T-cell (primary cell): ENCODE measurements around the gene ADAMTSL2. TPM values are rescaled to one million over a fixed set of nuclear protein-coding genes. Genes with fewer than 3 reads are reported as not detected.

ENCODE experiments used
- ATAC-seq, 4 experiments: fragments of 200-7000 bp in 3 of 4; fragments of 150-1000 bp in 1 of 4; cut with Tn5 transposase; replicated peaks in 1 of 4; 1 replicate in 3 of 4; 2 replicates in 1 of 4; pipeline ENCODE4 v1.10.0; 2021; ENCODE audit warnings: moderate library complexity in 3 of 4, mild to moderate bottlenecking in 2 of 4, moderate number of reproducible peaks in 1 of 4
- CTCF ChIA-PET, 2 donors: fragments of 300-600 bp; sonication (Branson Sonifier 250); formaldehyde crosslinking; loops; one replicate each; lab custom pipeline; 2022; ENCODE audit warnings: antibody characterized with exemption in 2 of 2; lab: Charles Lee
- POLR2A ChIA-PET, 2 donors: fragments of 300-600 bp; sonication (Branson Sonifier 250); formaldehyde crosslinking; loops; one replicate each; lab custom pipeline; 2022; ENCODE audit warnings: antibody characterized with exemption in 2 of 2; lab: Charles Lee
- DNase-seq, 35 experiments: peaks; one replicate each; pipeline versions ENCODE4 v3.0.0 to v3.0.0-alpha.2; 2013 to 2023
- H3K27ac ChIP-seq: one replicate; pipeline ENCODE4 v1.5.1; 2013; ENCODE audit warnings: low read length
- H3K27me3 ChIP-seq, 2 experiments: replicated peaks in 1 of 2; 1 replicate in 1 of 2; 2 replicates in 1 of 2; pipeline versions ENCODE4 v1.6.1 to v1.7.0; 2013; ENCODE audit warnings: low read length in 1 of 2, mixed read lengths in 1 of 2; ENCODE audit not compliant: control insufficient read depth in 2 of 2, insufficient read depth in 2 of 2; ENCODE audit errors: extremely low read depth in 1 of 2
- H3K36me3 ChIP-seq, 2 donors: 1 replicate in 1 of 2; 2 replicates in 1 of 2; pipeline versions ENCODE4 v1.6.1 to v1.7.0; 2013; ENCODE audit warnings: low read length in 1 of 2; ENCODE audit not compliant: control insufficient read depth in 2 of 2, insufficient read depth in 1 of 2; ENCODE audit errors: extremely low read depth in 1 of 2
- H3K4me1 ChIP-seq, 2 experiments: 1 replicate in 1 of 2; 2 replicates in 1 of 2; pipeline versions ENCODE4 v1.6.1 to v1.7.0; 2013; ENCODE audit warnings: low read length in 2 of 2, mixed read lengths in 1 of 2; ENCODE audit not compliant: insufficient read depth in 2 of 2, control insufficient read depth in 1 of 2; ENCODE audit errors: extremely low read depth in 1 of 2
- H3K4me3 ChIP-seq, 2 donors: 1 replicate in 1 of 2; 2 replicates in 1 of 2; pipeline versions ENCODE4 v1.5.1 to v1.7.0; 2013; ENCODE audit warnings: mild to moderate bottlenecking in 2 of 2, low read length in 1 of 2, moderate library complexity in 1 of 2; ENCODE audit not compliant: control insufficient read depth in 1 of 2; ENCODE audit errors: extremely low read depth in 1 of 2
- H3K9me3 ChIP-seq: 2 replicates; pipeline ENCODE4 v1.7.0; 2013
- H3K27ac Mint-ChIP-seq, 2 donors: one replicate each; pipeline ENCODE4 v1.8.0; 2020 to 2021; ENCODE audit warnings: mild to moderate bottlenecking in 2 of 2, mixed read lengths in 2 of 2
- H3K27me3 Mint-ChIP-seq, 2 donors: one replicate each; pipeline ENCODE4 v1.8.0; 2021 to 2022; ENCODE audit warnings: mixed read lengths in 2 of 2
- H3K36me3 Mint-ChIP-seq: one replicate; pipeline ENCODE4 v1.8.0; 2021; ENCODE audit warnings: mixed read lengths
- H3K4me1 Mint-ChIP-seq, 3 donors: one replicate each; pipeline ENCODE4 v1.8.0; 2020 to 2022; ENCODE audit warnings: mixed read lengths in 3 of 3, mild to moderate bottlenecking in 1 of 3
- H3K4me3 Mint-ChIP-seq, 3 donors: one replicate each; pipeline ENCODE4 v1.8.0; 2020 to 2022; ENCODE audit warnings: mild to moderate bottlenecking in 3 of 3, mixed read lengths in 3 of 3, moderate library complexity in 3 of 3
- H3K9me3 Mint-ChIP-seq, 3 donors: one replicate each; pipeline ENCODE4 v1.8.0; 2020 to 2022; ENCODE audit warnings: mixed read lengths in 3 of 3
- WGBS: methylation state at CpG from one replicate; pipeline ENCODE4 v1.1.5; 2013; ENCODE audit warnings: missing lambda C conversion rate; ENCODE audit not compliant: insufficient coverage; 5-methylcytosine and 5-hydroxymethylcytosine counted together
- total RNA-seq, 35 experiments: library from RNA in 6 of 35; stranded (reverse) in 6 of 35; fragments of 120-200 nt in 1 of 35; gene quantifications; one replicate each; pipeline versions ENCODE4 v1.2.1 to v1.2.4 and lab custom pipeline; 2013 to 2026

The ADAMTSL2 gene
- total RNA-seq, 5 donors from 2014 or later (not counting 1 experiment from before 2014, with no cell fraction given) = 0.16 to 0.76 (median 0.53) TPM

DNA sequence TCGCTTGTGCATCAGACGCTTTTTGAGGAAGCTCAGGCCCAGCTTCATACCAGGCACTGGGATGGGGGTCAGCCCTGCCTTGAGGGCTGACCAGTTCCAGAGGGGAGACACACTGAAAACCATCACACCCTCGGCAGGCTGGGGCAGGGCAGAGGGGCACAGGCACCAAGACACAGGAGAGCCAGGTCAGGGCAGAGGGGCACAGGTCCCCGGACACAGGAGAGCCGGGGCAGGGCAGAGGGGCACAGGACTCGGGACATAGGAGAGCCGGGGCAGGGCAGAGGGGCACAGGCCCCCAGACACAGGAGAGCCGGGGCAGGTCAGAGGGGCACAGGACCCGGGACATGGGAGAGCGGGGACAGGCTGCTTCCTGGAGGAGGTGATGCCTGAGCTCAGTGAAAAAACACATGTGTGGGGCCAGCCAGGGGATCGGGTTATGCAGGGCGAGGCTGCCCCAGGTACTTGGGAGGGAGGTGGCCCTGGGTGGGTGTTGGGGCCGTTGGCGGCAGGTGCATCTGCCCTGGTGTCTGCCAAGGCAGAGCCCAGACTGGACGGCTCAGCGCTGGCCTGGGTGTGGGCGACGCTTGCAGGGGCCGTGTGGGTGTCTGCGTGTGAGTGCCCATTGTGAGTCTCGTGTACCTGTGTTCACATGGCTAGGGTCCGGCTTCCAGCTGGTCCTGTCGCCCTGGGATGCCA, 40.5 kb upstream of the ADAMTSL2 start:
- peak in 1 of 4 experiments; percentile 12 for ATAC-seq
- H3K27me3 ChIP-seq = peaks cover 0 to 51% of the 10 kb centered on the region in 2 experiments
- POLR2A ChIA-PET = no interaction called here
- H3K27ac Mint-ChIP-seq = no peak overlapping the region
- no peaks in the 10 kb centered on the region for H3K9me3 Mint-ChIP-seq
- H3K36me3 Mint-ChIP-seq = no peaks in the 10 kb centered on the region
- H3K27me3 Mint-ChIP-seq = peaks cover 0 to 13% of the 10 kb centered on the region in 2 donors
- 90% methylated on average over 23 of the region's 23 CpGs for WGBS
- H3K36me3 ChIP-seq = no peaks in the 10 kb centered on the region
- no peak for DNase-seq
- H3K4me3 Mint-ChIP-seq = no peak overlapping the region
- CTCF ChIA-PET = no interaction called here
- no peak overlapping the region for H3K27ac ChIP-seq
- H3K9me3 ChIP-seq = no peaks in the 10 kb centered on the region
- H3K4me3 ChIP-seq = no peak overlapping the region
- H3K4me1 ChIP-seq = no peaks in the 10 kb centered on the region
- H3K4me1 Mint-ChIP-seq = no peaks in the 10 kb centered on the region

DNA sequence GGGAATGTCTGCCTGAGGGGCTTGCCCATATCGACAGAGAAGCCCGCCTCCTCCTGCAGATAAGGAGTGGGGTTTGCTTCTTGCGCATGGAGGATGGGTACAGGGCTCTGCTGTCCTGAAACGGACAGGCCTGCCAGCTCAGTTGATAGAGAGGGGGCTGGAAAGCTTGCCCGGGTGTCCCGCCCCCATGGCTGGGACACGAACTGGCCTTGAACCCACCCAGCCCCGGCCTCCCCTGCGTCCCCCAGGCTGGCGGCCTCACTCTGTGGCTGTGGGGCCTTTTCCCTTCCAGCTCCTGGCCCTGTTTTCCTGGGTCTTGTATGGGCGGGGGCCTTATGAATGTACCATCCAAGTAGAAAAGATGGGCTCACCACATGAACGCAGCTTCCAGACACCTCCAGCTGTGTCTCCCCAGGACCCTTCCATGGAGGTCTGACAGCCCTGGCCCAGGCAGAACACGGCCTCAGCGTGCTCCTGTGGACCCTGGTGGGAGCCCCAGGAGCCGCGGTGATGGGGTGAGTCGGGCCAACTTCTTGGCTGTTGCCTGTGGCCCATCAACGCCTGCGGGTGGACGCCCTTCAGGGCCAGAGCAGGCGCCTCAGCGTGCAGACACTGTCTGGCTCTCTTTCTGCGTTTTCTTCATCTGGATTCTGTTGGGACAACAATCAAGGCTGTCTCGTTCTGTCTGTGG, 39.7 kb upstream of the ADAMTSL2 start:
- WGBS = 90% methylated on average over 20 of the region's 24 CpGs
- Histone ChIP-seq H3K27ac (no peak overlapping the region), H3K9me3 (no peaks in the 10 kb centered on the region), H3K27me3 (peaks cover 0 to 51% of the 10 kb centered on the region in 2 experiments), H3K36me3 (no peaks in the 10 kb centered on the region), H3K4me3 (no peak overlapping the region), H3K4me1 (no peaks in the 10 kb centered on the region)
- DNase-seq = no peak
- Mint-ChIP-seq H3K27me3 (peaks cover 0 to 12% of the 10 kb centered on the region in 2 donors), H3K36me3 (no peaks in the 10 kb centered on the region), H3K27ac (no peak overlapping the region), H3K4me3 (no peak overlapping the region), H3K9me3 (no peaks in the 10 kb centered on the region), H3K4me1 (no peaks in the 10 kb centered on the region)
- ChIA-PET POLR2A (no interaction called here), CTCF (no interaction called here)
- ATAC-seq = no peak

DNA sequence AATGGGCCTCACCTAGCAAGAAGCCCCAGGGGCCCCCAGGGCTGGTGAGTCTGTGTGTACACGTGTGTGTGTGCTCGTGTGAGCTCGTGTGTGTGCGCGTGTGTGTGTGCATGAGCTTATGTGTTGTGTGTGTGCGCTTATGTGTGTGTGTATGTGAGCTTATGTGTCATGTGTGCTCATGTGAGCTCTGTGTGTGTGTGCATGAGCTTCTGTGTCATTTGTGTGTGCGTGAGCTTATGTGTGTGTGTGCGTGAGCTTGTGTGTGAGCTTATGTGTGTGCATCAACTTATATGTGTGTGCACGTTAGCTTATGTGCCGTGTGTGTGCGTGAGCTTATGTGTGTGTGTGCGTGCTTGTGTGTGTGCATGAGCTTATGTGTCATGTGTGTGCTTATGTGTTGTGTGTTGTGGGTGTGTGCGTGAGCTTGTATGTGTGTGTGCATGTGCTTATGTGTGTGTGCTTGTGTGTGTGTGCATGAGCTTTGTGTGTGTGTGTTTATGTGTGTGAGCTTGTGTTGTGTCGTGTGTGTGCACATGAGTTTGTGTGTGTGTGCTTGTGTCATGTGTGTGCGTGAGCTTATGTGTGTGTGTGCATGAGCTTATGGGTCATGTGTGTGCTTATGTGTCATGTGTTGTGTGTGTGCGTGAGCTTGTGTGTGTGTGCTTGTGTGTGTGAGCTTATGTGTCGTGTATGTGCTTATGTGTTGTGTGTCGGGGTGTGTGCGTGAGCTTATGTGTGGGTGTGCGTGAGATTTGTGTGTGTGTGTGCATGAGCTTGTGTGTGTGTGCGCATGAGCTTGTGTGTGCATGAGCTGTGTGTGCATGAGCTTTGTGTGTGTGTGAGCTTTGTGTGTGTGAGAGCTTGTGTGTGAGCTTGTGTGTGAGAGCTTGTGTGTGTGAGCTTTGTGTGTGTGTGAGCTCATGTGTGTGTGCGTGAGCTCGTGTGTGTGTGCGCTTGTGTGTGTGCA, 38.9 kb upstream of the ADAMTSL2 start:
- H3K27ac ChIP-seq = no peak overlapping the region
- no peak for ATAC-seq
- Mint-ChIP-seq H3K9me3 (no peaks in the 10 kb centered on the region), H3K27me3 (peaks cover 0 to 10% of the 10 kb centered on the region in 2 donors), H3K36me3 (no peaks in the 10 kb centered on the region), H3K4me3 (no peak overlapping the region), H3K4me1 (no peaks in the 10 kb centered on the region), H3K27ac (no peak overlapping the region)
- 96% methylated on average over 24 of the region's 24 CpGs for WGBS
- no peak for DNase-seq
- H3K36me3 ChIP-seq = no peaks in the 10 kb centered on the region
- no peaks in the 10 kb centered on the region for H3K9me3 ChIP-seq
- ChIA-PET CTCF (interaction anchor here in 1 of 2 donors (0.9 kb wide), 1 partner anchor 13 kb away, joined by 3 read pairs; no protein-coding TSS in a partner anchor), POLR2A (no interaction called here)
- no peak overlapping the region for H3K4me3 ChIP-seq
- peaks cover 0 to 48% of the 10 kb centered on the region in 2 experiments for H3K27me3 ChIP-seq
- no peaks in the 10 kb centered on the region for H3K4me1 ChIP-seq

DNA sequence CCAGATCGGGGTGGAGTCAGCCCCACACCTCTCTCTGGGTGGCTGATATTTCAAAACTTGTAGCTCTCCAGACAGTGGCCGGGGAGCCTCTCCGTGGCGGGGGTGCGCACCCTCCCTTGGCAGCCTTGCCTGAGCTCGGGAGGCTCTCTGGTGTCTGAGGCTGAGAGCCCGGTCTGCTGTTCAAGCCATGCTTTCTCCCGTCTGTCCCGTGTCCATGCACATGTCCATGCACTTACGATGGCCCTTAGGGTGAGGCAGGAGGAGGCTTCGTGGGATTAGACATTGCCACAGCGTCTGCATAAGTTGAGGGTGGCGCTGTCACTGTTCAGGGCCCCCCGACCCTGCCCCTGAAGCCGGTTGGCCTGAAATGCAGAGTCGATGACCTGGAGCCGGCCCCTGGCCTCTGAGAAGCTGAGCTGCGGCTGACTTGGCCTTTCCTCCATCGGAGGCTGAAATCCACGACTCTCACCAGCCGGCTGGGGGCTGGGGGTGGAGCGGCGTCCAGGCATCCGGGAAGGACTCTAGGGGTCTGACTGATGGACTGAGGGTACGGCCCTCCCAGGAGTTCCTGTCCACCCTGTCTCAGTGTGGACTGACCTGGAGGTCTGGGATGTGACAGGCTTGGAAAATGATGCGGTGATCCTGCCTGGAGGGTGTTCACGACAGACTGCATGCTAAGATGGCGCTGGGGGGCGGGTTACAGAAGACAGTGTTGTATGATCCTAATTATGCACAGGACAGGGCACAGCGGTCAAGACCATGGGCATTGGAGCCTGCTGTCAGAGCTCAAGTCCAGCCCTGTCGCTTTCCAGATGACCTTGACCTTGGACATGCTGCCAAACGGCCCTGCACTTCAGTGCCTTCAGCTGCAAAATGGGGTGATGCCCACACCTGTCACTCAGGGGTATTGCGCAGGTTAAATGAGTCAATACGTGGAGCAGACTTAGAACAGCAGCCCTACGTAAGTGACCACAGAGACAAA, 37.4 kb upstream of the ADAMTSL2 start:
- H3K27me3 Mint-ChIP-seq = peaks cover 0 to 10% of the 10 kb centered on the region in 2 donors

DNA sequence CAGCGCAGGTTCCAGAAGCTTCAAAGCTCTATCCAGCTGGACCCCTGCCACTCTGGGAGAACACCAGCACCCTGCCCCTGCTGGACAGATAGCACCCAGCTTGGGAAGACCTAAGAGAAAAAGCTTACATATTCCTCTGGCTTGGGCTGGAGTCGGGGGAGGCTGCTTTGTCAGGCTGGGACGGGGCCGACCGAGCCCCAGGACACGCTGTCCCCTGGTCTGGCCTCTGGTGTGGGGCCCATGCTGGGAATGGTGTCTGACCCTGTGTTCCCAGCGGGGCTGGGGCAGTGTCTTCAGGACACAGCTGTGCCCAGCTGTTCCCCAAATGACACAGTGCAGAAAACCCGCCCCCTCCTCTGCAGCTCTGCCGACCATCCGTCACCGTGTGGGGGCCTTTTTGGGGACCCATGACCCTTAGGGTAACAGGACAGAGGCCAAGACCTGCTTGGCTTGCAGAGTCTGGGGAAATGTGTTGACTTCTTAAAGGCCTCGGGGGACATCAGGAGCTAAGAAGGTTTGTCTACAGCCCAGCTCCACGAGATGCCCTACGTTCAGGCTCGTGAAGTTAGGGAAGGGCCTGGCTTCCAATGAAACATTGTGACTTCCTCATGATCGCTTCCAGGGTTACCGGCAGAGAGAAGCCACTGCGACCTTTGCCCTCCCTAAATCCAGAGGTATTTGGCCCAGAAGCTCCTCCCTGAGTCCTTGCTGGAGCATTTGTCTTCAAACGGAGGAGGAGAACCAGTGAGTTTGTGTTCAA, 35.2 kb upstream of the ADAMTSL2 start:
- 89% methylated on average over 19 of the region's 19 CpGs for WGBS
- Mint-ChIP-seq H3K27ac (no peak overlapping the region), H3K4me1 (no peaks in the 10 kb centered on the region), H3K27me3 (peaks cover 0 to 18% of the 10 kb centered on the region in 2 donors), H3K4me3 (no peak overlapping the region), H3K9me3 (peaks cover 11 to 19% (median 12%) of the 10 kb centered on the region in 3 donors), H3K36me3 (peaks cover 10% of the 10 kb centered on the region)
- ChIA-PET CTCF (no interaction called here), POLR2A (no interaction called here)
- DNase-seq (no peak), ATAC-seq (no peak)
- Histone ChIP-seq H3K4me3 (no peak overlapping the region), H3K36me3 (no peaks in the 10 kb centered on the region), H3K9me3 (peaks cover 2% of the 10 kb centered on the region), H3K27ac (no peak overlapping the region), H3K27me3 (peaks cover 0 to 28% of the 10 kb centered on the region in 2 experiments), H3K4me1 (no peaks in the 10 kb centered on the region)

More for the DNA sequence above, 37.4 kb upstream of the ADAMTSL2 start:
- Mint-ChIP-seq H3K4me3 (no peak overlapping the region), H3K4me1 (no peaks in the 10 kb centered on the region), H3K9me3 (peaks cover 5 to 13% (median 7%) of the 10 kb centered on the region in 3 donors), H3K36me3 (peaks cover 5% of the 10 kb centered on the region), H3K27ac (no peak overlapping the region)
- Histone ChIP-seq H3K27me3 (peaks cover 0 to 35% of the 10 kb centered on the region in 2 experiments), H3K9me3 (no peaks in the 10 kb centered on the region), H3K27ac (no peak overlapping the region), H3K4me3 (no peak overlapping the region), H3K4me1 (no peaks in the 10 kb centered on the region), H3K36me3 (no peaks in the 10 kb centered on the region)
- DNase-seq (no peak), ATAC-seq (no peak)
- WGBS = 87% methylated on average over 31 of the region's 35 CpGs
- ChIA-PET CTCF (no interaction called here), POLR2A (interaction anchor here in 1 of 2 donors (0.6 kb wide), 1 partner anchor 307 kb away, joined by 3 read pairs; no protein-coding TSS in a partner anchor)
